ENCODE measurements around the gene NOP14.
"Not testable (repeated sequence)": the region's sequence is repeated elsewhere in the genome, so short reads cannot be mapped to it uniquely, and the experiment has no call there.

The NOP14 gene

DNA sequence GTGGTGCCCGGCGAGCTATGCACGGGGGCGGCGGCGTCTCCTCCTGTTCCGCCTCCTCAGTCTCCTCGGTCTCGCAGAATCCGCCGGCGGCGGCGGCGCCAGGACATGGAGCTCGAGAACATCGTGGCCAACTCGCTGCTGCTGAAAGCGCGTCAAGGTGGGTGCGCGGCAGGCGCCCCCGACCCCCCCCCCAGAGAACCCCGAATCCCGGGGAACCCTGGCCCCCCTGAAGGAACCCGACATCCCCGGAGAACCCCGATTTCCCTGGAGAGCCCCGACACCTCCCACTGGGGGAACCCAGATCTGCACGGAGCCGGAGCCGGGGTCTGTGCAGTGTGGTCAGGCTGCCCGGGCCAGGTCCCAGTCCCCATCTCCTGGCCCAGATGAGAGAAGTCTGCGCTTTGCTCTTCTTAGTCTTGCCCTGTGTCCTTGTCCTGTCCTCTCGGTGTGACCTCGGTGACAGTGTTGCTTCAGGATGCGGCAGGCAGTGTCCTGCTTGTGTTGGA is 813 bp upstream of the NOP14 start:
- DNase-seq (ENCODE audit: low read depth, low spot score) = no peak
- H3K4me3 ChIP-seq (ENCODE audit: low read length) = peak overlapping the region; percentile 94

- H3K4me3 ChIP-seq (ENCODE audit: low read length) = peak overlapping the region; percentile 94
- DNase-seq (ENCODE audit: low read depth, low spot score) = peak; percentile 15
Measured at GRCh38 chr4:2962614-2963174, 512 bp downstream of the NOP14 start.

DNA sequence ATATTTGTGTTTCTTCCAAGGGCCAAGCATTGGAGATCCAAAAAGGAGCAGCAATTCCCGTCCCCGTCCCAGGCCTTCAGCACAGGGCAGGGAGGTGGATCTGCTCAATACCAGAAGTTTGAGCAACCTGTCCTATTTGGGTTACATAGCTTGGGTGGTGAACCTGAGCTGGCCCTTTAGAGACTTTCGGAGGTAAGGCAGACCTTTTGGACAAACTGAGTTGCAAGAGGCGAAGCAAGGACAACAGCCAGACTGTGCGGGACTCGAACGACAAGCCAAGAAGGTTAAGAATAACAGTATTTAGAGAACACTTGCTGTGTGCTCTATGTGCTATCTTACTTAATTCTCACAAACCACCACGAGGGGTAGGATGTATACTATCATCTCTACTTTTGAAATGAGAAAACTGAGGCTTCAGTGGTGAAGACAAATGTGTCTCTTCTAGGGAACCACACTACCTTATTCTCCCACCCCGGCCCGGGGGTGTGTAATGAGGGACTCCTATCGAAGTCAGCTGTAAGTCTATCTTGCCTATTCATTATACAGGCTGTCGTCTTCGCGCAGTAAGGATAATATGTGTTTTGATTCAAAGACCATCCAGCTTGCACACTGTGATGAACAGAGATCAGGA is 1.3 kb downstream of the NOP14 start:
- DNase-seq (ENCODE audit: low read depth, low spot score) = peak; percentile 62

DNA sequence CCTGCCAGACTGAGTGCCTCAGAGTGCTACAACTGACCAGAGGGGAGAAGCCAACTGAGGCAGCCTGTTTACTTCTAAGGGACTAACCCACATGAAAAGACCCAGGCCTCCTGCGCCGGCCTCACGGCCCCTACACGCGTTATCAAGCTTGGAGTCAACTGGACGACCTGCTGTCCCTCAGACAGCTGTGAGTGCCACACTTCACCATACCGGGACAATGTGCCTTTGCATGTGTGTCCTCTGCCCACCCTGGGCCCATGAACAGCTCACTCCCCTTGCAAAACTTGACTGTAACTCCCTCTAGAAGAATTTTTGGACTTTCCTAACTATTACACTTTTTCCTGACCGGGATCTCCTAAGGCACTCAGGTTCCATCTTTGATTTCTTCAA is 1.8 kb downstream of the NOP14 start:
- DNase-seq (ENCODE audit: low read depth, low spot score) = peak; percentile 15
- H3K4me3 ChIP-seq (ENCODE audit: low read length) = peak overlapping the region; percentile 94

More for the DNA sequence above, 1.3 kb downstream of the NOP14 start:
- peak overlapping the region; percentile 94 for H3K4me3 ChIP-seq (ENCODE audit: low read length)

DNA sequence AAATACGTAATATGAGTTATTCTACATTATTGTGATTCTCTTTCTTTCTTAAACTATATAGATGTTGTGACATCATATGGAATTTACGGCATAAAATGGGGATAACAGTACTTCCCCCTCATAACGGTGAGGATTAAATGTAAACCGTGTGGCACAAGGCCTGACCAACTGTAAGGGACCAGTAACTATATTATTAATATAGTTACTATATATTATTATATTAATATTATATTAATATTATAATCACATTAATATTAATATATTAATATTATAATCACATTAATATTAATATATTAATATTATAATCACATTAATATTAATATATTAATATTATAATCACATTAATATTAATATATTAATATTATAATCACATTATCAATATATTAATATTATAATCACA is 2.8 kb downstream of the NOP14 start:
- not testable (repeated sequence) for H3K4me3 ChIP-seq (ENCODE audit: low read length); DNase-seq (ENCODE audit: low read depth, low spot score)

DNA sequence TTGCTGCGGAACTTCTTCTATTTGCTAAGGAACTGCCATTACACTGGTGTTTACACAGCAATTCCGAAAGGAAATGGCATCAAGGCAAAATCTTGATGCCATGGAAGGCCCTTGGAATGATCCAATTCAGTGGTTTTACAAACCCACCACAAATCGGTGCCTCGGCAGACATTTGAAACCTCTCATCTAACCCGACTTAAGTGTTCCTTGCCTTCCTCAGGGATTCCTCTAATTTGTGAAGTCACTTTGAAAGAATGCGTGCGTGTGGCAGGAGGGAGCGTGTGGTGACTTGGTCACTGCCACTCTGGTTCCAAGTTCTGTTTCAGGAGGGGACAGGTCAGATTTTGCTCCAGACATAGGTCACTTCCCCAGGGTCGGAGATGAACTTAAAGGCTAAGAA is 4.8 kb downstream of the NOP14 start:
- no peak for DNase-seq (ENCODE audit: low read depth, low spot score)
- no peak overlapping the region for H3K4me3 ChIP-seq (ENCODE audit: low read length)

DNA sequence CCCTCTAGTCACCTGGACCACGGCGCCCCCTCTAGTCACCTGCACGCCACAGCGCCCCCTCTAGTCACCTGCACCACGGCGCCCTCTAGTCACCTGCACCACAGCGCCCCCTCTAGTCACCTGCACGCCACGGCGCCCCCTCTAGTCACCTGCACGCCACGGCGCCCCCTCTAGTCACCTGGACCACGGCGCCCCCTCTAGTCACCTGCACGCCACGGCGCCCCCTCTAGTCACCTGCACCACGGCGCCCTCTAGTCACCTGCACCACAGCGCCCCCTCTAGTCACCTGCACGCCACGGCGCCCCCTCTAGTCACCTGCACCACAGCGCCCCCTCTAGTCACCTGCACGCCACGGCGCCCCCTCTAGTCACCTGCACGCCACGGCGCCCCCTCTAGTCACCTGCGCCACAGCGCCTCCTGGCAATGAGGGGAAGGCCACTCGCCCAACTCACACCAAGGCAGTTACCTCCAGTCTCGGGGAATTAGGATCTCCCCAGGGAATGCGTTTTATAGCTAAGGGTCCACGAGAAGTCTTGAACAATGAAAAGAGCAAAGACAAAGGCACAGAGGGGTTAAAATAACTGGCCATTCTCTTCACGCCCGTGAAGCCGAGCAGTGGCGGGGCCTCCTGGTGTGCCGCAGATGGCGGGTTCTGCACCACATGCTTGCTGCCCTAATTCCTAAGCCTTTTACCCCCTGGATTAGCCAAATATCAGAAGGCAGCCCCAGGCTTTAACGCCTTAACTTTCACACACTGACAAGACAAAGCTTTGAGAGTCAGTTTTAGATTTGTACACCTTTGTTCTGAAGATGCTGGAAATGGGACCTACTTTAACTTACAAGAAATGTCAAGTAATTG is 7.8 kb downstream of the NOP14 start:
- not testable (repeated sequence) for H3K4me3 ChIP-seq (ENCODE audit: low read length); DNase-seq (ENCODE audit: low read depth, low spot score)

DNA sequence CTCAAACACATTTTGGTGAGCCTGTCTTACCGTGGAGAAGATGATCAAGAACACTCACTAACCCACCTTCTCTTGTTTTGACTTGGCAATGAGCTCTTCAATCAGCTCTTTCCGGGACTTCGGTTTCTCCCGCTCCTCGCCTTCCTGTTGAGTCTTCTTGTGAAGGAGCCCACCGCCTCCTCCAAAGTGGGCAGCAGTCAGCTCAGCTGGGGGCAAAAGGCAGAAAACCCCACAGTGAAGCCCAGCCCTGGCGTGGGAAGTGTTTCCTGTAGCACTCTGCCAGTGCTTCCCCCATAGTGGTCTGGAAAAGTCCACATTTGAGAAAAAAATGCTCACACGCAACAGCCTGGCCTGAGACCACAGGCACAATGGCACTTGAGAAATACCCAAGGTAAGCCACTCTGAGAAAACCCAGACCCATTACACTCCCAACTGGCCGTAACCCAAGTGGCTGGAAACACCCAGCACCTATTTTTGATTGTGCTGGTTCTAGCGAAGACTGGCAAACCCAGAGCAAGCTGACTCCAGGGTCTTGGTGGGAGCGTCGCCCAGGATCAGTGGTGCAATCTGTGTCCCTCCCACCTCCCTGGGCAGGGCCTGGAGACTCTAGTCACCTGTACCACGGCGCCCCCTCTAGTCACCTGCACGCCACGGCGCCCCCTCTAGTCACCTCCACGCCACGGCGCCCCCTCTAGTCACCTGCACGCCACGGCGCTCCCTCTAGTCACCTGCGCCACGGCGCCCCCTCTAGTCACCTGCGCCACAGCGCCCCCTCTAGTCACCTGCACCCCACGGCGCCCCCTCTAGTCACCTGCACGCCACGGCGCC is 8.6 kb downstream of the NOP14 start:
- no peak for DNase-seq (ENCODE audit: low read depth, low spot score)
- H3K4me3 ChIP-seq (ENCODE audit: low read length) = no peak overlapping the region

GRCh38 chr4:2953496-2953895 is 9.7 kb downstream of the NOP14 start:
- H3K4me3 ChIP-seq (ENCODE audit: low read length) = no peak overlapping the region
- no peak for DNase-seq (ENCODE audit: low read depth, low spot score)

DNA sequence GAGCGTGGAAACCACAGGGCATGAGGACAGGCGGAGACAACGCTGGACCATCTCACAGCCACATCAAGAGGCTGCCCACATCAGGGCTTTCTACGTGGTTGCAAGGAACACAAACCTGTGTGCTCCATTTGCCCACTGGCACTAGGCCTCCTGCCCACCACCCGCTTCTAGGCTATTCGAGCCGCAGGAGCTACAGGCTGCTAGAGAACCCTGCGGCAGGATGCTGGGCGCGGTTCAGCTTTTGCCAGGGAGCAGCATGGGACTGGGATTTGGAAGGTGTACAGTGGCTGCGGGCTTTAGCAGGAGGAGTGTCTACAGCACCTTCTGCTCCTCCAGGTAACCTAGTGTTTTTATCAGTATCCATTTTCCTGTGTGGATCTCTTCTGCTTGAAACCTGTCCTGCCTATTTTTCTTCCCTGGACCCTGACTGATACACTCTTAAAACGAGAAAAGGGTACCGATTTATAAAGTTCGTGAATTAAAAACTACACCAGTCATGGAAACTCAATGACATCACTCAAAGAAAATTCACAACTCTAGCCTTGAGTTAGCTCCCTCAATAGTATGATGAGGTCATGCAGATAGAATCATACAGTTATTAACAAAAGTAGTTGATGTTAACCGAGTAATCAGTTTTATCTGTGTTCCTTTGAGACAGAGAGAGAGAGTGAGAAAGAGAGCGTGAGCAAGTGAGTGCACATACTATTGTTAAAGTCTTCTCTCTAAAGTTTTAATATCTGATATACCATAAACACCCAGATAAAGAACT is 12.8 kb downstream of the NOP14 start:
- DNase-seq (ENCODE audit: low read depth, low spot score) = no peak
- no peak overlapping the region for H3K4me3 ChIP-seq (ENCODE audit: low read length)

DNA sequence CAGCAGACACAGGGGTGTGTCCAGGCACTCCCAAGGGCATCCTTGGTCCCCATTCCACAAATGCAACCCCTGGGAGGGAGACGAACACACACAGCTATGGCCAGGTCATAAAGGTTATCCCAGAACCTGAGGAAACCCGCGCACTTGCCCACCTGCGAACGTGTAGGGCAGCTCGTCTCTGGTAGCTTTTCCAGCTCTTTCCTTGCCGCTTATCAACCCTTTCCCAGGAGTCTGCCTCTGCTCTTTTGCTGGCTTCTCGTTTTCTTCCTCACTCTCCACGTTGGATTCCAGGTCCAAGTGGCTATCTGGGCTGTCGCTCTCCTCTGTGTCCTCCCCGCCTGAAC is 13.5 kb downstream of the NOP14 start:
- DNase-seq (ENCODE audit: low read depth, low spot score) = no peak
- no peak overlapping the region for H3K4me3 ChIP-seq (ENCODE audit: low read length)

DNA sequence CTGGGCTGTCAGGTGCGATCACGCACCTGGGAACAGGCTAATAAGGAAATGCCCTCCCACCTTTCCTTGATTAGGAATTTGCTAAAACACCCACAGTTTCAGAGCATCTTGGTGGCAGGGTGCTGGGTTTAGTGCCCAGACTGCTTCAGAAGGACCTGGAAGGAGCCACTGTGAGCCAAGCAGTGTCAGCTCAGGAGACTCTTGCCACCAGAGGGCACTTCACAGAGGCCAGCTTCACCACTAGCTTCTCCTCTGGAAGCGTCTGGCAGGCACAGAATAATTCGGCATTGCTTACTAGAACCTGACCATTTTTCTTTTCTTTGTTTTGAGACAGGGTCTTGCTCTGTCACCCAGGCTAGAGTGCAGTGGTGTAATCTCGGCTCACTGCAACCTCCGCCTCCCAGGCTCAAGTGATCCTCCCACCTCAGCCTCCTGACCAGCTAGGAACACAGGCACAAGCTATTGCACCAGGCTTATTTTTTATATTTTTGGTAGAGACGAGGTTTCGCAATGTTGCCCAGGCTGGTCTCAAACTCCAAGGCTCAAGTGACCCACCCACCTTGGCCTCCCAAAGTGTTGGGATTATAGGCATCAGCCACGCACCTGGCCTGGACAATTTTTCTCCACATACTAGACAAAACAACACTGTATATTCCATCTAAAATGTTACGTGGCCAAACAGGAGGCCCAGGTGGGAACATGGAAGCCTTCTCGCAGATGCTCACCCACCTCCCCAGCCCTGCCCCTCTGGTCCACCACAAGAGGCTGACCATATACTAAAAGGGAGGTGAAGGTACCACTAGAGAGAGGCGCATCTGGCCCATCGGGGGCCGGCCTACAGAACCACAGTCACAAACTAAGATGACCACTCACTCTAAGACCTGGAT is 14.1 kb downstream of the NOP14 start:
- DNase-seq (ENCODE audit: low read depth, low spot score) = peak; percentile 19

GRCh38 chr4:2947926-2948325 is 15.3 kb downstream of the NOP14 start:
- no peak overlapping the region for H3K4me3 ChIP-seq (ENCODE audit: low read length)
- DNase-seq (ENCODE audit: low read depth, low spot score) = no peak

More for the DNA sequence above, 14.1 kb downstream of the NOP14 start:
- no peak overlapping the region for H3K4me3 ChIP-seq (ENCODE audit: low read length)

- DNase-seq (ENCODE audit: low read depth, low spot score) = no peak
- H3K4me3 ChIP-seq (ENCODE audit: low read length) = no peak overlapping the region
Measured at GRCh38 chr4:2946812-2947600, 16.2 kb downstream of the NOP14 start.

GRCh38 chr4:2945619-2946604 is 17.3 kb downstream of the NOP14 start:
- DNase-seq (ENCODE audit: low read depth, low spot score); H3K4me3 ChIP-seq (ENCODE audit: low read length): not testable (repeated sequence)
